Activated CD4-positive, alpha-beta T cell treated with anti-CD3 and anti-CD28 coated beads for 48 hours (primary cell): ENCODE results near the gene EHD4.
A peak's percentile ranks its signal among the peaks of the same experiment; 100 is the strongest.

Experiments
- DNase-seq: peaks from one replicate; pipeline ENCODE4 v3.0.0-alpha.2; 2020

EHD4 gene

GRCh38 chr15:41994772-41995475 lies 22.6 kb upstream of the EHD4 start:
- DNase-seq = no peak

- DNase-seq = no peak
These were observed 21.9 kb upstream of the EHD4 start for GRCh38 chr15:41994171-41994650.

GRCh38 chr15:41993472-41994170 lies 21.3 kb upstream of the EHD4 start:
- DNase-seq = no peak

DNA sequence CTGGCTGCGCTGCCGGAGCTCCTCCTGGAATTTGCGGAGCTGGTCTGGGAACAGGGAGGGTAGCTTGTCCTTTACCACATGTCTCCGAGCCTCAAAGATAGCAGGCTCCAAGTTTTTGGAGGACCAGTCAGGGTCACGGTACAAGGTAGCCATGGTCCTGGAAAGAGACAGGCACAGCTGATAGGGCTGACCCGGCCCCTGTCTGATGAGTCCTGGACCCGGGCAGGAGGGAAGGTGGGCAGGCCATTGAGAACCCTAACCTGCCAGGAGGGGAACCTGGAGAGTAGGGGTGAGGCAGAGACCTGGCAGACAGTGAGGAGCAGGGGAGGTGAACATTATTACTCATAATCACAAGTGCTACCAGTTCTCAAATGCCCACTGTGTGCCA lies 20.4 kb upstream of the EHD4 start:
- no peak for DNase-seq

GRCh38 chr15:41992151-41992802 lies 19.9 kb upstream of the EHD4 start:
- DNase-seq = no peak

DNA sequence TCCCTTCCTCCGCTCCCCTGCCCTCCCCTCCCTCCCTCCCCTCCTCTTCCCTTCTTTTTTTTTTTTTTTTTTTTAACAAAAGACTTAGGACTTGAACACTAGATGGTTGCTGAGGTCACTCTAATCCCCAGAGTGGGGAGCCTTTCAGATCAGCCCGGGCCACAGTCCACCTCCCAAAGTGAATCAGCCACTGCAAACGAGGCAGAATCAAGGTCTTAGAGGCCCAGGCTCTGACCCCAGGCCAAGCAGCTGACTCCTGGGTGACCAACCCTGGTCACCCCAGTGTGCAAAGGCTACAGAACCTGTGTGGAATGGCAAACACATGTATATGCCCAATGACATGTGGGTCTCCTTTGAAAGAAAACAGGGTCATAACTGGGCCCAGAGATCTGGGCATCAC lies 18.3 kb upstream of the EHD4 start:
- no peak for DNase-seq

GRCh38 chr15:41990243-41990605 lies 17.9 kb upstream of the EHD4 start:
- DNase-seq = no peak

GRCh38 chr15:41989573-41990242 lies 17.4 kb upstream of the EHD4 start:
- DNase-seq = peak; percentile 93

DNA sequence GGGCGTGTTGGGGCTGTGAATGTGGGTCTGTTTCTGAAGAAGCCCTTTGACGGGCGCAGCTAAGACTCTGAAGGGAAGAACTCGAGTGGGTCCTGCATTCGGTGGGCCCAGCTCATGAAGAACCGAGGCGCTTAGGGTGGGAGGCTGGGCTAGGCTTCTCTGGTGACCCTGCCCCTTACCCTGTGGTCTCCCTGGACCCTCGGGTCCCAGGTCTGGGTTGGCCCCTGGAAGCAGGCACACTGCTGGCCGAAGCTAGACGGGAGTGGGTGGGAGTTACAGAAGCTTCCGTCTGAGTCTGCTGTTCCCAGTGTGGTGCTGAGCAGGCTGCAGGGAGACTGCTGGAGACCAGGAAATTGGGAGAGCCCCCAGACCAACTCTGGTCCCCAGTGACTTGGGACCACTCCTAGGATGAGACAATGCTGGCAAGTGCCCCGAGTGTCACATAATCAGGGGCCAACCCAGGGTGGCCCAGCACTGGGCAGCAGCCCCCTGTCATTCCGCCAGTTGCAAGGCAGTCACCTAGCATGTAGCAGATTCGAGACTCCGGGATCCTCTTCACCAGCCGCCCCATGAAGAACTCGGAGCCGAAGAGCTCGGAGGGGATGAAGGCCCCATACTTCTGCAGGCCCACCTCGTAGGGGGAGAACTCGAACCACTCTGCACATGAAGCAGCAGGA lies 16.7 kb upstream of the EHD4 start:
- no peak for DNase-seq

DNA sequence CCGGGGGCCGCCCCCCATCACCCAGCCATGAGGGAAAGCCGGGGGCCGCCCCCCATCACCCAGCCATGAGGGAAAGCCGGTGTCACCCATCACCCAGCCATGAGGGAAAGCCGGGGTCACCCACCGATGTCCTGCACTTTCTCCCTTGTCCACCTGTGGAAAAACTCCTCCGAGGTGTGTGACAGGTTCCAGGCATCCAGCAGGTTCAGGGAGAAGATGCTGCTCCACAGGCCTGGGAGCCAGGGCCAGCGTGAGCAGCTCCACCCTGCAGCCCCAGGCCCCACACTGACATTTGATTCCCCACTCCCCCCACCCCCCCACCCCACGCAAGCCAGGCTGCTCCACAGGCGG lies 15.5 kb upstream of the EHD4 start:
- DNase-seq = no peak

GRCh38 chr15:41987246-41987924 lies 15.0 kb upstream of the EHD4 start:
- DNase-seq = no peak

GRCh38 chr15:41985236-41986160 lies 13.1 kb upstream of the EHD4 start:
- DNase-seq = no peak

- DNase-seq = no peak
These were observed 12.3 kb upstream of the EHD4 start for GRCh38 chr15:41984622-41985021.

DNA sequence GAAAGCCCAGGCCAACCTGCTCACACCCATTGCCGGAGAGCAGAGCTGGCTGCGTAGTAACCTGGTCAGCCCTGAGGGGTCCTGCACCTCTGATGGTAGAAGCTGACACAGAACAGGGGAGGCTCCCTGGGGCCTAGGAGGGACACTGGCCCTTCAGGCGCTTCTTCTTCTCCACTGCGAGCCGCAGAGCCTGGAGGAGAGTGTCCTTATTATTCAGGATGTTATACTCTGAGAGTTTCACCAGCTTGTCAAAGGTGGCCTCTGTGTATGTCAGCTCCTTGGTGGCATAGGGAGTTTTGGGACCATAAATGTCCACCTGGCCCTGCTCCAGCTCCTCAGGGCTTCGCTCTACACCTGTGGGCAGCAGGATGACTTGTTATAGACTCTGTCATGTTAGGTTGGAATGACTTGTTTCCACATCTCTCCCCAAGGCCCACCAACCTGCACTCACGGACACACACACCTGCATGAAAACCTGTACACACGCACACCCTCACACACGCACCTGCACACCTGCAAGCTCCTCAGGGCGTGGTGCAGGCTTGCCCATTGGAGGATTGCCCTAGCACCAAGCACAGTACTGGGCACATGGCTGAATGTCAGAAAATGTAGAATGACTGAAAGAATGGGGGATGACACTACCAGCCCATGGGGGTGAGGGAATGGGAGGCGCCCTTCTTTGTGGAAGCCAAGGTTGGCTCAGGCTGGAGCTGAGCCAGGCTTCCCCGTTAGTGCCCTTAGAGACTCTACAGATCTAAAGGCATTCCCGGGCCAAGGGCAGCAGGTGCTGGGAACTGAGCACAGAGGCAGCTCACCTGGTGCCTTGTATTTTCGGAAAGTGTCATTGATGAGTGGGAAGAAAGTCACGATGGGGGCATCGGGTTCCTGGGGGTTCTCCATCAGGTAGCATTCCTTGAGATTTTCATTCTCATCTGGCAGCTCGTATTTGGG lies 11.5 kb upstream of the EHD4 start:
- no peak for DNase-seq

- no peak for DNase-seq
These were observed 10.9 kb upstream of the EHD4 start for GRCh38 chr15:41983221-41983620.

DNA sequence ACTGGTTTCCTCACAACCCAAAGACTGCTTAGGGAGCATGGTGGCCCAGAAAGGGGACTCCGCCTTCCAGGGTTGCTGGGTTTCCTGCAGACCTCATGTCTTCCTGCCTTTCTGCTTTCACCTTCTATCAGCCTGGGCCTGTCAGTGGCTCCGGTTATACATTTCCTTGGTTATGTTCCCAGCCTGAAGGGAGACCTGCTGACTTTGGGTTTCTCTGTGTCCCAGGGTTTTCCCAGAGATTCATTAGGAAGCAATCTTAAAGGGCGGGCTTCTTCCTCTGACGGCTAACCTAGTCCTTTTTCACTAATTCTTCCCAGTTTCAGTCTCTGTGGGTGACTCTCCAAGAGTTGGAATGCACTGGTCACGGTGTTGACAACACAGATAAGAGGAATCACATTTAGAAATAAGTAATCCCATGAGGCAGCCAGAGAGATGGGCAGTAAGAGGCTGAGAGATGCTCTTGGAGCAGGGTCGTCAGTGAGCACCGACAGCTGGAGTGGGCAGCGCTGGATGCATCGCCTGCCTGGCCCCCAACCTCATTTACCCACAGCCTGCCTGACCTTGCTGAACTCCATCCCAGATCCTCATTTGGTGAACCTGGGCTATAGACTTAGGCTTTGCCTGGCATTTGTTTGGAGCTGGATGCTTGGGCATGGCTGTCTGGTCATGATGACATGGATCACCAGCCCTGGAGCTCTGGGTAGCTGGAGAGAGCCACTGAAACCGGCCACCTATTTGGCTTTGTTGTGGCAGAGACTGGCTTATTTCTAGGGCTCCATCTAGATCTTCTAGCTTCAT lies 10.0 kb upstream of the EHD4 start:
- no peak for DNase-seq

- DNase-seq = no peak
These were observed 9.2 kb upstream of the EHD4 start for GRCh38 chr15:41981371-41982132.

GRCh38 chr15:41980654-41981323 lies 8.4 kb upstream of the EHD4 start:
- no peak for DNase-seq
